H9 (cell line): ENCODE measurements around the gene ACKR4. TPM values are rescaled to one million over a fixed set of nuclear protein-coding genes. Genes with fewer than 3 reads are reported as not detected.

ENCODE experiments used
- DNase-seq: peaks from one replicate; pipeline ENCODE4 v3.0.0-alpha.2; 2017
- H2AFZ ChIP-seq: one replicate; pipeline ENCODE4 v1.6.1; 2013; ENCODE audit warnings: mild to moderate bottlenecking, low read length, control low read depth, moderate library complexity
- H2AK5ac ChIP-seq: 2 replicates; pipeline ENCODE4 v1.6.1; 2013; ENCODE audit warnings: low read length, control low read depth, mixed read lengths; ENCODE audit not compliant: insufficient read length
- H2BK120ac ChIP-seq: one replicate; pipeline ENCODE4 v1.6.1; 2013; ENCODE audit warnings: low read depth, mild to moderate bottlenecking, low read length, control low read depth, inconsistent platforms; ENCODE audit not compliant: poor library complexity, severe bottlenecking
- H2BK12ac ChIP-seq: 2 replicates; pipeline ENCODE4 v1.6.1; 2013; ENCODE audit warnings: low read length, control low read depth, mixed read lengths, low read depth; ENCODE audit not compliant: insufficient read length
- H2BK15ac ChIP-seq: 2 replicates; pipeline ENCODE4 v1.6.1; 2013; ENCODE audit warnings: low read depth, low read length, control low read depth
- H2BK20ac ChIP-seq: one replicate; pipeline ENCODE4 v1.6.1; 2013; ENCODE audit warnings: low read depth, mild to moderate bottlenecking, low read length, control low read depth, inconsistent platforms; ENCODE audit not compliant: poor library complexity, severe bottlenecking
- H2BK5ac ChIP-seq: 2 replicates; pipeline ENCODE4 v1.6.1; 2013; ENCODE audit warnings: low read length, control low read depth, mixed read lengths; ENCODE audit not compliant: insufficient read length
- H3K14ac ChIP-seq: 2 replicates; pipeline ENCODE4 v1.6.1; 2013; ENCODE audit warnings: low read length, control low read depth; ENCODE audit not compliant: insufficient read depth
- H3K18ac ChIP-seq: 2 replicates; pipeline ENCODE4 v1.6.1; 2013; ENCODE audit warnings: low read depth, mild to moderate bottlenecking, mixed read lengths, low read length, control low read depth; ENCODE audit not compliant: insufficient read length
- H3K23ac ChIP-seq: 2 replicates; pipeline ENCODE4 v1.6.1; 2013; ENCODE audit warnings: low read length, control low read depth, mixed read lengths, low read depth; ENCODE audit not compliant: insufficient read length
- H3K23me2 ChIP-seq: 2 replicates; pipeline ENCODE4 v1.6.1; 2013; ENCODE audit warnings: low read depth, mild to moderate bottlenecking, mixed read lengths, low read length, control low read depth; ENCODE audit not compliant: insufficient read length, poor library complexity, severe bottlenecking
- H3K27ac ChIP-seq: 2 replicates; pipeline ENCODE4 v1.5.1; 2013; ENCODE audit warnings: low read length, control low read depth, mixed read lengths, low read depth; ENCODE audit not compliant: insufficient read length
- H3K27me3 ChIP-seq: 2 replicates; pipeline ENCODE4 v1.6.1; 2013; ENCODE audit warnings: low read length, control low read depth, inconsistent platforms; ENCODE audit not compliant: insufficient read depth
- H3K4ac ChIP-seq: 2 replicates; pipeline ENCODE4 v1.6.1; 2013; ENCODE audit warnings: low read depth, mild to moderate bottlenecking, control low read depth, inconsistent platforms, low read length, moderate library complexity
- H3K4me1 ChIP-seq: 2 replicates; pipeline ENCODE4 v1.6.1; 2013; ENCODE audit warnings: low read length, control low read depth, inconsistent platforms; ENCODE audit not compliant: insufficient read depth
- H3K4me2 ChIP-seq: 2 replicates; pipeline ENCODE4 v1.6.1; 2013; ENCODE audit warnings: low read length, control low read depth, mixed read lengths; ENCODE audit not compliant: insufficient read length, insufficient read depth
- H3K56ac ChIP-seq: 2 replicates; pipeline ENCODE4 v1.6.1; 2013; ENCODE audit warnings: low read depth, mild to moderate bottlenecking, mixed read lengths, low read length, control low read depth; ENCODE audit not compliant: insufficient read length
- H3K79me1 ChIP-seq: 2 replicates; pipeline ENCODE4 v1.6.1; 2013; ENCODE audit warnings: low read depth, mild to moderate bottlenecking, moderate library complexity, low read length, control low read depth, inconsistent platforms; ENCODE audit not compliant: insufficient read depth, poor library complexity, severe bottlenecking
- H3K79me2 ChIP-seq: 2 replicates; pipeline ENCODE4 v1.6.1; 2013; ENCODE audit warnings: low read length, control low read depth, inconsistent platforms; ENCODE audit not compliant: insufficient read depth
- H3K9ac ChIP-seq: 2 replicates; pipeline ENCODE4 v1.6.1; 2013; ENCODE audit warnings: low read length, control low read depth, mixed read lengths; ENCODE audit not compliant: insufficient read length; ENCODE audit errors: extremely low read depth
- H3K9me3 ChIP-seq: one replicate; pipeline ENCODE4 v1.6.1; 2013; ENCODE audit warnings: low read depth, low read length, inconsistent platforms; ENCODE audit not compliant: control insufficient read depth
- H3T11ph ChIP-seq: one replicate; pipeline ENCODE4 v1.6.1; 2013; ENCODE audit warnings: mild to moderate bottlenecking, low read length, control low read depth, inconsistent platforms
- H4K20me1 ChIP-seq: one replicate; pipeline ENCODE4 v1.6.1; 2013; ENCODE audit not compliant: control insufficient read depth, insufficient read length, insufficient read depth
- H4K5ac ChIP-seq: 2 replicates; pipeline ENCODE4 v1.6.1; 2013; ENCODE audit warnings: low read depth, mild to moderate bottlenecking, mixed read lengths, low read length, control low read depth; ENCODE audit not compliant: insufficient read length
- H4K8ac ChIP-seq: replicated peaks from 2 replicates; pipeline ENCODE4 v1.6.1; 2013; ENCODE audit warnings: low read length, control low read depth, mixed read lengths, low read depth; ENCODE audit not compliant: insufficient read length
- H4K91ac ChIP-seq: 2 replicates; pipeline ENCODE4 v1.6.1; 2013; ENCODE audit warnings: low read depth, mild to moderate bottlenecking, moderate library complexity, mixed read lengths, low read length, control low read depth; ENCODE audit not compliant: insufficient read length
- H3K27ac Mint-ChIP-seq, 3 experiments: 2 replicates in 2 of 3; 3 replicates in 1 of 3; pipeline ENCODE4 v1.8.0; 2020 to 2021; ENCODE audit warnings: mixed read lengths in 3 of 3, mild to moderate bottlenecking in 1 of 3, moderate library complexity in 1 of 3
- H3K27me3 Mint-ChIP-seq: 2 replicates; pipeline ENCODE4 v1.8.0; 2021; ENCODE audit warnings: low read depth, mild to moderate bottlenecking, moderate library complexity, mixed read lengths
- H3K36me3 Mint-ChIP-seq, 3 experiments: 2 replicates in 2 of 3; 3 replicates in 1 of 3; pipeline ENCODE4 v1.8.0; 2020 to 2021; ENCODE audit warnings: low read depth in 3 of 3, mixed read lengths in 3 of 3; ENCODE audit not compliant: insufficient read depth in 1 of 3
- H3K4me1 Mint-ChIP-seq, 2 experiments: 2 replicates each; pipeline ENCODE4 v1.8.0; 2020; ENCODE audit warnings: mixed read lengths in 2 of 2
- H3K4me3 Mint-ChIP-seq, 2 experiments: 2 replicates in 1 of 2; 3 replicates in 1 of 2; pipeline ENCODE4 v1.8.0; 2020 to 2021; ENCODE audit warnings: mild to moderate bottlenecking in 2 of 2, mixed read lengths in 2 of 2, moderate library complexity in 1 of 2
- H3K9me3 Mint-ChIP-seq, 2 experiments: 2 replicates in 1 of 2; 3 replicates in 1 of 2; pipeline ENCODE4 v1.8.0; 2020; ENCODE audit warnings: mild to moderate bottlenecking in 2 of 2, mixed read lengths in 2 of 2, moderate library complexity in 1 of 2
- CTCF ChIP-seq: fragments of 200-600 bp; sonication (generic); conservative IDR thresholded peaks from 3 replicates; pipeline ENCODE4 v1.8.0; 2021; ENCODE audit warnings: antibody characterized with exemption, mild to moderate bottlenecking
- WGBS: extraction: QIAGEN DNeasy Blood & Tissue Kit; methylation state at CpG from one replicate; pipeline ENCODE4 v1.1.7; 2013; ENCODE audit warnings: missing lambda C conversion rate, low lambda C conversion rate, mixed read lengths; ENCODE audit not compliant: insufficient read length; ENCODE audit errors: extremely low coverage; 5-methylcytosine and 5-hydroxymethylcytosine counted together
- total RNA-seq: library from RNA; stranded (reverse); gene quantifications from 2 replicates; pipeline ENCODE4 v1.2.1, GENCODE V29; 2021

ACKR4 gene
- total RNA-seq, 1 experiment from 2014 or later: not detected

GRCh38 chr3:132622148-132622547 lies 25.1 kb downstream of the ACKR4 start:
- no peak for DNase-seq
- Histone ChIP-seq H3K18ac (no peak overlapping the region), H3K79me2 (no peaks in the 10 kb centered on the region), H2AFZ (no peak overlapping the region), H3K79me1 (no peaks in the 10 kb centered on the region), H2BK12ac (no peak overlapping the region), H3K4me2 (no peak overlapping the region), H2BK15ac (no peak overlapping the region), H3K23ac (no peak overlapping the region), H3K14ac (no peak overlapping the region), H2BK20ac (no peak overlapping the region), H2BK120ac (no peak overlapping the region), H3K23me2 (no peaks in the 10 kb centered on the region), H4K20me1 (no peaks in the 10 kb centered on the region), H3K9ac (no peak overlapping the region), H3K4ac (no peak overlapping the region), H3K9me3 (no peaks in the 10 kb centered on the region), H3K27ac (no peak overlapping the region), H2AK5ac (no peak overlapping the region), H4K8ac (no peak overlapping the region), H3K27me3 (no peaks in the 10 kb centered on the region), H4K5ac (no peak overlapping the region), H3K56ac (no peak overlapping the region), H3T11ph (no peak overlapping the region), H2BK5ac (no peak overlapping the region), H4K91ac (no peak overlapping the region), H3K4me1 (no peaks in the 10 kb centered on the region; the same call in 1 of the 2 replicates)
- Mint-ChIP-seq H3K4me1 (peaks cover 14 to 15% of the 10 kb centered on the region in 2 experiments), H3K9me3 (no peaks in the 10 kb centered on the region), H3K27me3 (no peaks in the 10 kb centered on the region), H3K36me3 (peaks cover 0 to 15% (median 7%) of the 10 kb centered on the region in 3 experiments; a peak in 4 of 7 replicates), H3K27ac (no peak overlapping the region), H3K4me3 (no peak overlapping the region)
- no CpG with 5 or more reads among the region's 1 CpG for WGBS
- no peak for TF ChIP-seq CTCF
